Right atrium auricular region (tissue), 2 donors: ENCODE measurements around the gene SDHB. TPM values are rescaled to one million over a fixed set of nuclear protein-coding genes. Genes with fewer than 3 reads are reported as not detected.

ENCODE experiments used
- DNase-seq: peaks from one replicate; pipeline ENCODE4 v3.0.0-alpha.2; 2019; ENCODE audit warnings: low spot score
- H3K27ac ChIP-seq, 2 donors: fragments of 200-600 bp; sonication (generic); 1 replicate in 1 of 2; 2 replicates in 1 of 2; pipeline ENCODE4 v1.5.1; 2016 to 2019
- H3K27me3 ChIP-seq, 2 donors: fragments of 200-600 bp; sonication (generic); one replicate each; pipeline versions ENCODE4 v1.5.1 to v1.6.0; 2017 to 2019
- H3K36me3 ChIP-seq: fragments of 200-600 bp; sonication (generic); one replicate; pipeline ENCODE4 v1.5.1; 2016
- H3K4me1 ChIP-seq, 2 donors: fragments of 200-600 bp; sonication (generic); one replicate each; pipeline versions ENCODE4 v1.5.1 to v1.6.0; 2017 to 2019
- H3K4me3 ChIP-seq, 2 donors: fragments of 200-600 bp; sonication (generic); 1 replicate in 1 of 2; 2 replicates in 1 of 2; pipeline ENCODE4 v1.5.1; 2017 to 2019; ENCODE audit warnings: mild to moderate bottlenecking in 1 of 2, moderate library complexity in 1 of 2
- H3K9me3 ChIP-seq, 2 donors: fragments of 200-600 bp; sonication (generic); one replicate each; pipeline ENCODE4 v1.5.1; 2019
- CTCF ChIP-seq, 2 donors: fragments of 200-600 bp; sonication (generic); IDR thresholded peaks; one replicate each; pipeline ENCODE4 v1.5.1; 2019; ENCODE audit warnings: antibody characterized with exemption in 2 of 2
- total RNA-seq, 2 donors: library from RNA; depleted of rRNA; stranded (reverse); fragments of >200 nt; gene quantifications; one replicate each; pipeline ENCODE4 v1.1.0, GENCODE V29; 2016

Gene SDHB
- total RNA-seq, 2 donors from 2014 or later: 240 to 528 TPM

DNA sequence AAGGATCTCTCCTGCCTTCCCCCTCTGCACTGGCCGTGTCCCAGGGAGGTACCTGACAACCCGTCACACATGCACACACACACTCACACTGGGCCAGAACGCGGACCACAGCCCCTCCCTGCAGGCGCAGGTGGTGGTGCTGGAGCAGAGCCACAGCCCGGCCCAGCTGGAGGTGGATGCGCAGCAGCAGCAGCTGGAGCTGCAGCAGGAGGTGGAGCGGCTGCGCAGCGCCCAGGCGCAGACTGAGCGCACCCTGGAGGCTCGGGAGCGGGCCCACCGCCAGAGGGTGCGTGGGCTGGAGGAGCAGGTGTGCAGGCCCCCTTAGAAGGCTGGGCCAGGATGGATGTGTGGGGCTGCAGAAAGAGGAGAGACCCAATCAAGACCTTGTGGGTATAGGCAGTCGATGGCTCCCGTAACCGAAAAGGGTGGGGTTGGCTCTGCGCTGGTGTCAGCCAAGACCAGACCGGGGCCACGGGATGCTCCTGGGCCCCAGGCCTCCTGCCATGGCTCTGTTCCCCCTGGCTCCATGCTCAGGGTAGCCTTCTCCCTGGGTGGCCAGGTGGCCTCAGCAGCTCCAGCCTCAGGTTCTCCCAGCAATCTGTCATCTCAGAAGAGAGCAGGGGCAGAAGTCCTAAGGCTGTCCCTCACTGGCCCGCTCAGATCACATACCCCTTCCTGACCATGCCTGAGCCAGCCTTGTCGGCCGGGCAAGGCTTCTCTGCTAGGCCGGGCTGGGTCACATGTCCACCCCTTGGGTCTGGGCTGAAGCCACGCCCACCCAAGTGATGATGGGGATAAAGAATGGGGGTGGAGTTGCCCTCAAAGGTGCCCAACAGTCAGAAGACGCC is 82.3 kb downstream of the SDHB start:
- no peak for TF ChIP-seq CTCF (IDR thresholded peaks at IDR 0.05)
- Histone ChIP-seq H3K9me3 (no peaks in the 10 kb centered on the region), H3K36me3 (peaks cover under 1% of the 10 kb centered on the region), H3K4me1 (peaks cover 0 to 14% of the 10 kb centered on the region in 2 donors), H3K27me3 (no peaks in the 10 kb centered on the region), H3K27ac (no peak overlapping the region), H3K4me3 (no peak overlapping the region)
- DNase-seq: no peak

GRCh38 chr1:16970132-16970910 is 83.5 kb downstream of the SDHB start:
- peaks cover 11% of the 10 kb centered on the region for H3K36me3 ChIP-seq
- no peak overlapping the region for H3K27ac ChIP-seq
- no peak for DNase-seq
- no peaks in the 10 kb centered on the region for H3K9me3 ChIP-seq
- H3K27me3 ChIP-seq: no peaks in the 10 kb centered on the region
- no peak for TF ChIP-seq CTCF (IDR thresholded peaks at IDR 0.05)
- peaks cover 0 to 18% of the 10 kb centered on the region in 2 donors for H3K4me1 ChIP-seq
- H3K4me3 ChIP-seq: no peak overlapping the region

DNA sequence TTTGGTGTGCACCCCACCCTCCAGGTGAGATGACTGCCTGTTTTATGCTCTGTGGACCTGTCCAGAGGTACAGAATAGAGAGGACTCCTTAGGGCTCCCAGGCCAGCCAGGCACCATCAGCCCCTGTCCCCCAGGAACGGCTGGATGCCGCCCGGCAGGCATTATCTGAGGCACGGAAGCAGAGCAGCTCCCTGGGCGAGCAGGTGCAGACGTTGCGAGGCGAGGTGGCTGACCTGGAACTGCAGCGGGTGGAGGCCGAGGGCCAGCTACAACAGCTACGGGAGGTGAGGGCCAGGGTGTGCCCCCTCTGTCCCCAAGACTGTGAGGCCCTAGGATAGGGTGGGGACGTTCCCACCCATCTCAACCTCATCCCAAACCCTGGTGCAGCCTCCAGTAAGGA is 84.2 kb downstream of the SDHB start:
- peaks cover 11% of the 10 kb centered on the region for H3K36me3 ChIP-seq
- TF ChIP-seq CTCF (IDR thresholded peaks at IDR 0.05): no peak
- H3K4me1 ChIP-seq: peaks cover 0 to 18% of the 10 kb centered on the region in 2 donors
- no peak overlapping the region for H3K27ac ChIP-seq
- no peak for DNase-seq
- no peaks in the 10 kb centered on the region for H3K9me3 ChIP-seq
- H3K27me3 ChIP-seq: no peaks in the 10 kb centered on the region
- H3K4me3 ChIP-seq: no peak overlapping the region

- H3K27ac ChIP-seq: no peak overlapping the region
- peaks cover 0 to 18% of the 10 kb centered on the region in 2 donors for H3K4me1 ChIP-seq
- no peaks in the 10 kb centered on the region for H3K9me3 ChIP-seq
- no peak for TF ChIP-seq CTCF (IDR thresholded peaks at IDR 0.05)
- H3K4me3 ChIP-seq: no peak overlapping the region
- no peak for DNase-seq
- H3K27me3 ChIP-seq: no peaks in the 10 kb centered on the region
- peaks cover 11% of the 10 kb centered on the region for H3K36me3 ChIP-seq
These were observed 84.7 kb downstream of the SDHB start for GRCh38 chr1:16969057-16969611.

Other genes starting within 250 kb of the SDHB start
- gene RNU1-2, start 158.1 kb downstream of the SDHB start, total RNA-seq: not detected
- gene CROCC, start 132.1 kb downstream of the SDHB start, total RNA-seq: 10 to 100 TPM; 10.0 to 11.7 TPM
- 1 to 10 TPM; 5.5 to 8.6 TPM for gene MFAP2, start 73.4 kb downstream of the SDHB start, total RNA-seq
- gene ATP13A2, start 42.1 kb downstream of the SDHB start, total RNA-seq: 10 to 100 TPM; 13.6 to 24.2 TPM
- gene PADI2, start 65.4 kb upstream of the SDHB start, total RNA-seq: under 1 TPM; 0.52 to 0.63 TPM
- gene PADI1, start 151.1 kb upstream of the SDHB start, total RNA-seq: not detected
- gene PADI3, start 195.1 kb upstream of the SDHB start, total RNA-seq: not detected